CD14-positive monocyte (primary cell): Measurements from ENCODE around the gene BEST1. TPM values are rescaled to one million over a fixed set of nuclear protein-coding genes. Genes with fewer than 3 reads are reported as not detected.

Experiments
- DNase-seq, 3 donors: peaks; one replicate each; pipeline ENCODE4 v3.0.0-alpha.2; 2011 to 2022
- H2AFZ ChIP-seq: 2 replicates; pipeline ENCODE4 v1.6.0; 2012; ENCODE audit warnings: mild to moderate bottlenecking, low read depth, low read length, inconsistent platforms; ENCODE audit not compliant: insufficient read depth, poor library complexity, severe bottlenecking
- H3K27ac ChIP-seq, 2 donors: 1 replicate in 1 of 2; 2 replicates in 1 of 2; pipeline ENCODE4 v1.5.1; 2012 to 2013; ENCODE audit warnings: low read length in 2 of 2, control low read depth in 1 of 2, inconsistent platforms in 1 of 2, low read depth in 1 of 2, mild to moderate bottlenecking in 1 of 2
- H3K27me3 ChIP-seq, 2 donors: one replicate each; pipeline versions ENCODE4 v1.6.0 to v1.6.1; 2011 to 2013; ENCODE audit warnings: low read length in 2 of 2; ENCODE audit not compliant: control insufficient read depth in 2 of 2, insufficient read depth in 2 of 2
- H3K36me3 ChIP-seq, 2 donors: replicated peaks in 1 of 2; 1 replicate in 1 of 2; 2 replicates in 1 of 2; pipeline versions ENCODE4 v1.5.1 to v1.6.1; 2012 to 2013; ENCODE audit warnings: low read length in 2 of 2, control low read depth in 1 of 2, inconsistent platforms in 1 of 2, mild to moderate bottlenecking in 1 of 2; ENCODE audit not compliant: insufficient read depth in 2 of 2, control insufficient read depth in 1 of 2
- H3K4me1 ChIP-seq, 2 donors: 1 replicate in 1 of 2; 2 replicates in 1 of 2; pipeline versions ENCODE4 v1.5.1 to v1.6.1; 2012 to 2013; ENCODE audit warnings: low read length in 2 of 2, control low read depth in 1 of 2, inconsistent platforms in 1 of 2, mild to moderate bottlenecking in 1 of 2, moderate library complexity in 1 of 2; ENCODE audit not compliant: insufficient read depth in 2 of 2, control insufficient read depth in 1 of 2
- H3K4me2 ChIP-seq: replicated peaks from 2 replicates; pipeline ENCODE3; 2012; ENCODE audit warnings: low read length, moderate library complexity, mild to moderate bottlenecking; ENCODE audit not compliant: poor library complexity, severe bottlenecking; ENCODE audit errors: extremely low read depth
- H3K4me3 ChIP-seq, 3 experiments: fragments of 200-600 bp in 1 of 3; sonication (generic) in 1 of 3; replicated peaks in 1 of 3; 1 replicate in 2 of 3; 2 replicates in 1 of 3; pipeline ENCODE4 v1.5.1; 2011 to 2013; ENCODE audit warnings: low read length in 3 of 3, mild to moderate bottlenecking in 3 of 3, control low read depth in 2 of 3, low read depth in 2 of 3, inconsistent platforms in 1 of 3, moderate library complexity in 1 of 3
- H3K79me2 ChIP-seq: 2 replicates; pipeline ENCODE4 v1.6.0; 2012; ENCODE audit warnings: mild to moderate bottlenecking, control low read depth, inconsistent platforms, low read length, moderate library complexity; ENCODE audit not compliant: insufficient read depth
- H3K9ac ChIP-seq: 2 replicates; pipeline ENCODE4 v1.6.0; 2017; ENCODE audit warnings: low read length, mild to moderate bottlenecking; ENCODE audit not compliant: insufficient read depth, poor library complexity, severe bottlenecking
- H3K9me3 ChIP-seq, 2 donors: replicated peaks in 1 of 2; 1 replicate in 1 of 2; 2 replicates in 1 of 2; pipeline versions ENCODE4 v1.5.1 to v1.6.1; 2012 to 2013; ENCODE audit warnings: low read length in 2 of 2, control low read depth in 1 of 2; ENCODE audit not compliant: control insufficient read depth in 1 of 2, insufficient read depth in 1 of 2
- H4K20me1 ChIP-seq: 2 replicates; pipeline ENCODE4 v1.6.0; 2012; ENCODE audit warnings: mild to moderate bottlenecking, low read length, control low read depth, moderate library complexity; ENCODE audit not compliant: insufficient read depth
- H3K27ac Mint-ChIP-seq, 7 donors: one replicate each; pipeline ENCODE4 v1.8.0; 2020; ENCODE audit warnings: mild to moderate bottlenecking in 7 of 7, mixed read lengths in 7 of 7, moderate library complexity in 6 of 7, inconsistent platforms in 2 of 7
- H3K27me3 Mint-ChIP-seq, 3 donors: one replicate each; pipeline ENCODE4 v1.8.0; 2021 to 2022; ENCODE audit warnings: low read depth in 3 of 3, mild to moderate bottlenecking in 3 of 3, mixed read lengths in 3 of 3, moderate library complexity in 3 of 3, inconsistent platforms in 1 of 3
- H3K36me3 Mint-ChIP-seq, 2 donors: one replicate each; pipeline ENCODE4 v1.8.0; 2020; ENCODE audit warnings: mixed read lengths in 2 of 2, inconsistent platforms in 1 of 2, mild to moderate bottlenecking in 1 of 2
- H3K4me1 Mint-ChIP-seq: one replicate; pipeline ENCODE4 v1.8.0; 2020; ENCODE audit warnings: mild to moderate bottlenecking, mixed read lengths
- H3K4me3 Mint-ChIP-seq, 2 donors: one replicate each; pipeline ENCODE4 v1.8.0; 2020; ENCODE audit warnings: mild to moderate bottlenecking in 2 of 2, mixed read lengths in 2 of 2, moderate library complexity in 1 of 2
- H3K9me3 Mint-ChIP-seq, 7 donors: one replicate each; pipeline ENCODE4 v1.8.0; 2020 to 2022; ENCODE audit warnings: mixed read lengths in 7 of 7, mild to moderate bottlenecking in 6 of 7, moderate library complexity in 6 of 7, inconsistent platforms in 2 of 7
- WGBS: methylation state at CpG from one replicate; pipeline ENCODE4 v1.1.5; 2013; ENCODE audit warnings: missing lambda C conversion rate; ENCODE audit not compliant: insufficient coverage; 5-methylcytosine and 5-hydroxymethylcytosine counted together
- intact Hi-C, 2 donors: fragments of 100-400 bp; cut with micrococcal nuclease; formaldehyde crosslinking; loops; one replicate each; pipeline versions ENCODE4 v1.15.0 to v1.15.1; 2023
- polyA plus RNA-seq, 3 donors: library from polyadenylated mRNA; depleted of rRNA in 1 of 3; unstranded in 2 of 3; stranded (reverse) in 1 of 3; fragments of 300-500 nt in 2 of 3; fragments of >200 nt in 1 of 3; fragmentation: Illumina TruSeq in 2 of 3; gene quantifications; 1 replicate in 2 of 3; 2 replicates in 1 of 3; pipeline ENCODE4 v1.2.3, GENCODE V29; 2012 to 2021
- TF ChIP-seq, protein P1 (sequence below): fragments of 200-600 bp; IDR thresholded peaks from one replicate; pipeline ENCODE4 v1.8.0; 2022; ENCODE audit warnings: antibody characterized with exemption, mild to moderate bottlenecking

The BEST1 gene
- polyA plus RNA-seq, 3 donors: 5.9 to 24.9 (median 7.4) TPM

DNA sequence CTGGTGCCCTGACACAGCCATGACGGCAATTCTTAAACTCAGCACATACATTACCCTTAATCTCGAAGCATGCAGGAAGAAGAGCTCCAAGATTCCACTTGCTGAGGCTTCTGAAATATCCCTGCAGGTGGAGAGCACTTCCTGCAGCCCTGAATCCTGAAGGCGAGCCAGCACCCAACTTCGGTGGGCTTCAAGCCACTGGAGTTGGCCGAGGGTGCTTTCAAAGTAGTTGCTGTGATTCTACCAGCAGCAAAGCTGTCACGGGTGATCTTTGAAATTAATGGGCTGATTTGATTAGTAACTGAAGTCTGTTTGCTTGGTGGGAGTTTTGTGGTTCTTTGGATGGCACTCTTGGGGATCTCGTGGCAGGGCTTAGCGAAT is 26.3 kb downstream of the BEST1 start:
- DNase-seq: no peak
- 92% methylated on average over 8 of the region's 8 CpGs for WGBS
- TF ChIP-seq, protein P1, sequence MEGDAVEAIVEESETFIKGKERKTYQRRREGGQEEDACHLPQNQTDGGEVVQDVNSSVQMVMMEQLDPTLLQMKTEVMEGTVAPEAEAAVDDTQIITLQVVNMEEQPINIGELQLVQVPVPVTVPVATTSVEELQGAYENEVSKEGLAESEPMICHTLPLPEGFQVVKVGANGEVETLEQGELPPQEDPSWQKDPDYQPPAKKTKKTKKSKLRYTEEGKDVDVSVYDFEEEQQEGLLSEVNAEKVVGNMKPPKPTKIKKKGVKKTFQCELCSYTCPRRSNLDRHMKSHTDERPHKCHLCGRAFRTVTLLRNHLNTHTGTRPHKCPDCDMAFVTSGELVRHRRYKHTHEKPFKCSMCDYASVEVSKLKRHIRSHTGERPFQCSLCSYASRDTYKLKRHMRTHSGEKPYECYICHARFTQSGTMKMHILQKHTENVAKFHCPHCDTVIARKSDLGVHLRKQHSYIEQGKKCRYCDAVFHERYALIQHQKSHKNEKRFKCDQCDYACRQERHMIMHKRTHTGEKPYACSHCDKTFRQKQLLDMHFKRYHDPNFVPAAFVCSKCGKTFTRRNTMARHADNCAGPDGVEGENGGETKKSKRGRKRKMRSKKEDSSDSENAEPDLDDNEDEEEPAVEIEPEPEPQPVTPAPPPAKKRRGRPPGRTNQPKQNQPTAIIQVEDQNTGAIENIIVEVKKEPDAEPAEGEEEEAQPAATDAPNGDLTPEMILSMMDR: no peak

DNA sequence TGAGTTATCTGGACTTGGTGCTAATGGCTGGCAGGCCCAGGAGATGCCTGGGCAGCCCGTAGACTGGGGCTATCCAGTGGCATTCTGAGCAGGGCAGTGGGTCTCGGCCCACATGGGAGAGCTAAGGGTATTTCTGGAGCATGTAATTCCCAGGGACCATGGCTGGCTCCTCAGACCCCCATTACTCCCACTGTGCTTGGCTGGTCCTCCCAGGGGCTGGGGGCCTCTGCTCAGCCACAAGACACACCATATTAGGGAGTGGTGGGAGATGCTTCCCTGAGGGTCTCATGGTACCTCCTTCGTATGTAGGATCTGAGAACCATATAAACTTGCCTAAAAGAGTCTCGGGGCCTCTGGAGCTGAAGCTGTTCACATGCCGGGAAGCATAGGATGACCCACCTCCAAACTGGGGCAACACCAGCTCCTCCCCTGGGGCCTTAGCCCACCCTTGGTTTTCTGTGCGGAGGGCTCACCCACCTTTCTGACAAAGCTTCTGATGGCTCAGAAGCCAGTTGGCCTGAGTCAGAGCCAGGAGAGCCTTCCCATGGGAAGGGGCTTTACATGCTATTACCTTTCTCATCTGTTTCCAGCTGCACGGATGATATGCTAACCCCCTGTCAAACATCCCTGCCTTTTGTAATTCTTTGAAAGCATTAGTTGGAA is 26.8 kb downstream of the BEST1 start:
- intact Hi-C loops: no loop called here
- H3K27ac Mint-ChIP-seq: peak overlapping the region in 2 of 7 donors; percentile 70 to 77
- H3K4me1 Mint-ChIP-seq: peaks cover 56% of the 10 kb centered on the region
- Histone ChIP-seq H2AFZ (no peak overlapping the region), H3K4me3 (no peak overlapping the region), H3K36me3 (no peaks in the 10 kb centered on the region), H3K9ac (no peak overlapping the region), H3K27me3 (no peaks in the 10 kb centered on the region), H4K20me1 (no peaks in the 10 kb centered on the region), H3K4me1 (peaks cover 36 to 51% of the 10 kb centered on the region in 2 donors), H3K27ac (no peak overlapping the region), H3K9me3 (no peaks in the 10 kb centered on the region), H3K79me2 (no peaks in the 10 kb centered on the region), H3K4me2 (no peak overlapping the region)
- H3K4me3 Mint-ChIP-seq: no peak overlapping the region
- no peaks in the 10 kb centered on the region for H3K9me3 Mint-ChIP-seq
- H3K27me3 Mint-ChIP-seq: peaks cover 0 to 8% (median 6%) of the 10 kb centered on the region in 3 donors
- 88% methylated on average over 4 of the region's 7 CpGs for whole genome bisulfite sequencing
- TF ChIP-seq, protein P1: no peak
- peaks cover 3 to 13% of the 10 kb centered on the region in 2 donors for H3K36me3 Mint-ChIP-seq
- DNase-seq: peak in 1 of 3 donors; percentile 3

More for the DNA sequence above, 26.3 kb downstream of the BEST1 start:
- no peaks in the 10 kb centered on the region for H3K9me3 ChIP-seq
- peaks cover 40 to 53% of the 10 kb centered on the region in 2 donors for H3K4me1 ChIP-seq
- H3K36me3 Mint-ChIP-seq: peaks cover 7 to 16% of the 10 kb centered on the region in 2 donors
- H3K27me3 ChIP-seq: no peaks in the 10 kb centered on the region
- H3K4me3 ChIP-seq: no peak overlapping the region
- H3K4me3 Mint-ChIP-seq: no peak overlapping the region
- H4K20me1 ChIP-seq: no peaks in the 10 kb centered on the region
- no peak overlapping the region for H3K27ac ChIP-seq
- H3K4me2 ChIP-seq: no peak overlapping the region
- H3K9ac ChIP-seq: no peak overlapping the region
- intact Hi-C loops: no loop called here
- H3K36me3 ChIP-seq: no peaks in the 10 kb centered on the region
- H3K27me3 Mint-ChIP-seq: peaks cover 4 to 8% (median 6%) of the 10 kb centered on the region in 3 donors
- H3K27ac Mint-ChIP-seq: peak overlapping the region; percentile 43 to 80 (median 72)
- no peak overlapping the region for H2AFZ ChIP-seq
- peaks cover under 1% of the 10 kb centered on the region for H3K79me2 ChIP-seq
- peaks cover 60% of the 10 kb centered on the region for H3K4me1 Mint-ChIP-seq
- H3K9me3 Mint-ChIP-seq: no peaks in the 10 kb centered on the region
